RWPE1 (cell line): Measurements from ENCODE around the gene CAPN2.

Source experiments
- CTCF ChIA-PET: fragments of 350-600 bp; sonication (Branson Sonifier 250); formaldehyde crosslinking; extraction: SDS; loops from one replicate; lab custom pipeline; 2021; lab: Yijun Ruan, JAX
- POLR2A ChIA-PET: fragments of 400-600 bp; formaldehyde crosslinking; extraction: SDS; loops from one replicate; lab custom pipeline; 2020; ENCODE audit warnings: antibody characterized with exemption; ENCODE audit not compliant: low non-redundant PET; lab: Yijun Ruan, JAX
- DNase-seq: peaks from one replicate; pipeline ENCODE4 v3.0.0; 2012; ENCODE audit warnings: low spot score
- H3K27ac ChIP-seq: fragments of 450-650 bp; 2 replicates; pipeline ENCODE4 v1.5.1; 2017
- CTCF ChIP-seq: fragments of 450-650 bp; conservative IDR thresholded peaks from 2 replicates; pipeline ENCODE4 v1.5.1; 2017; ENCODE audit warnings: low read depth, mild to moderate bottlenecking

Gene CAPN2

GRCh38 chr1:223758734-223759133 is 46.4 kb downstream of the CAPN2 start:
- H3K27ac ChIP-seq: no peak overlapping the region
- TF ChIP-seq CTCF: no peak
- CTCF ChIA-PET: no interaction called here
- POLR2A ChIA-PET: no interaction called here
- no peak for DNase-seq

GRCh38 chr1:223759273-223759672 is 46.9 kb downstream of the CAPN2 start:
- no peak overlapping the region for H3K27ac ChIP-seq
- no peak for DNase-seq
- CTCF ChIA-PET: no interaction called here
- POLR2A ChIA-PET: no interaction called here
- TF ChIP-seq CTCF: no peak

- TF ChIP-seq CTCF: no peak
- H3K27ac ChIP-seq: peak overlapping the region; percentile 1; the same call in 1 of the 2 replicates
- ChIA-PET POLR2A (no interaction called here), CTCF (interaction anchor here (1.0 kb wide), 1 partner anchor 12 kb away, joined by 3 read pairs; no protein-coding TSS in a partner anchor)
- DNase-seq: no peak
Observed at GRCh38 chr1:223760833-223761232, 48.5 kb downstream of the CAPN2 start.

GRCh38 chr1:223761411-223761810 is 49.1 kb downstream of the CAPN2 start:
- ChIA-PET CTCF (no interaction called here), POLR2A (no interaction called here)

GRCh38 chr1:223763251-223763650 is 50.9 kb downstream of the CAPN2 start:
- no peak overlapping the region for H3K27ac ChIP-seq
- CTCF ChIA-PET: no interaction called here
- DNase-seq: no peak
- TF ChIP-seq CTCF: no peak
- POLR2A ChIA-PET: no interaction called here

More at GRCh38 chr1:223761411-223761810, 49.1 kb downstream of the CAPN2 start:
- TF ChIP-seq CTCF: no peak
- DNase-seq: no peak
- no peak overlapping the region for H3K27ac ChIP-seq

GRCh38 chr1:223763881-223764280 is 51.5 kb downstream of the CAPN2 start:
- TF ChIP-seq CTCF: no peak
- ChIA-PET CTCF (no interaction called here), POLR2A (no interaction called here)
- DNase-seq: no peak
- H3K27ac ChIP-seq: no peak overlapping the region
